GM12878 (cell line): Measurements from ENCODE around the gene OR1I1. TPM values are rescaled to one million over a fixed set of nuclear protein-coding genes. Genes with fewer than 3 reads are reported as not detected.

Experiments
- ATAC-seq: fragments of 200-7000 bp; cut with Tn5 transposase; 3 replicates; pipeline ENCODE4 v1.9.1; 2020; ENCODE audit warnings: mild to moderate bottlenecking, moderate library complexity
- BruUV-seq: library from RNA; stranded (reverse); fragments of 400-500 nt; replicated peaks from 2 replicates; lab custom pipeline; 2021; lab: Mats Ljungman, UMichigan
- CTCF ChIA-PET: fragments of 300-600 bp; sonication (Branson Sonifier 250); formaldehyde crosslinking; extraction: SDS; loops from one replicate; lab custom pipeline; 2021; ENCODE audit warnings: inconsistent platforms; lab: Yijun Ruan, JAX
- POLR2A ChIA-PET: fragments of 350-600 bp; formaldehyde crosslinking; extraction: SDS; loops from one replicate; lab custom pipeline; 2021; ENCODE audit warnings: inconsistent platforms; lab: Charles Lee
- RAD21 ChIA-PET: fragments of 300-600 bp; sonication (Branson Sonifier 250); formaldehyde crosslinking; loops from one replicate; lab custom pipeline; 2023; ENCODE audit warnings: antibody characterized with exemption; ENCODE audit not compliant: unreplicated experiment; lab: Charles Lee
- SMC1A ChIA-PET: fragments of 300-600 bp; sonication (Branson Sonifier 250); formaldehyde crosslinking; loops from one replicate; lab custom pipeline; 2023; ENCODE audit not compliant: unreplicated experiment, uncharacterized antibody; lab: Charles Lee
- DNase-seq: peaks from one replicate; pipeline ENCODE4 v3.0.0-alpha.2; 2011; ENCODE audit warnings: low read depth, low spot score
- FAIRE-seq: peaks from 3 replicates; lab custom pipeline; 2011; peaks lifted over from hg19 to GRCh38; lab: Jason Lieb, UNC
- H2AFZ ChIP-seq: 2 replicates; pipeline ENCODE4 v1.6.0; 2011; ENCODE audit warnings: low read depth, low read length, control low read depth; ENCODE audit not compliant: control insufficient read depth
- H3K27ac ChIP-seq: 2 replicates; pipeline ENCODE4 v1.5.1; 2011; ENCODE audit warnings: control low read depth; ENCODE audit not compliant: control insufficient read depth, insufficient read depth
- H3K27me3 ChIP-seq, 2 experiments: replicated peaks in 1 of 2; 2 replicates each; pipeline versions ENCODE4 v1.6.0 to v1.6.1; 2011; ENCODE audit warnings: low read length in 1 of 2; ENCODE audit not compliant: control insufficient read depth in 2 of 2, insufficient read depth in 2 of 2
- H3K36me3 ChIP-seq, 2 experiments: 2 replicates each; pipeline ENCODE4 v1.5.1; 2011; ENCODE audit warnings: low read length in 1 of 2; ENCODE audit not compliant: control insufficient read depth in 2 of 2, insufficient read depth in 2 of 2
- H3K4me1 ChIP-seq: 2 replicates; pipeline ENCODE4 v1.6.1; 2011; ENCODE audit warnings: mild to moderate bottlenecking, low read length, moderate library complexity, mixed read lengths; ENCODE audit not compliant: control insufficient read depth, insufficient read depth
- H3K4me2 ChIP-seq: 2 replicates; pipeline ENCODE4 v1.6.0; 2011; ENCODE audit warnings: control low read depth; ENCODE audit not compliant: control insufficient read depth, insufficient read depth
- H3K4me3 ChIP-seq: fragments of 200-600 bp; sonication (generic); 2 replicates; pipeline ENCODE4 v1.5.1; 2016
- H3K79me2 ChIP-seq: 2 replicates; pipeline ENCODE4 v1.6.0; 2011; ENCODE audit warnings: low read length; ENCODE audit not compliant: control insufficient read depth, insufficient read depth
- H3K9ac ChIP-seq: 2 replicates; pipeline ENCODE4 v1.8.0; 2011; ENCODE audit warnings: low read length, control low read depth, mixed read lengths; ENCODE audit not compliant: control insufficient read depth, insufficient read depth
- H3K9me3 ChIP-seq: replicated peaks from 3 replicates; pipeline ENCODE4 v1.5.1; 2011; ENCODE audit warnings: mild to moderate bottlenecking, low read length; ENCODE audit not compliant: control insufficient read depth, insufficient read depth
- H4K20me1 ChIP-seq: 2 replicates; pipeline ENCODE4 v1.6.0; 2011; ENCODE audit not compliant: control insufficient read depth, insufficient read depth
- MEF2B ChIP-seq: fragments of 450-650 bp; IDR thresholded peaks from 2 replicates; pipeline ENCODE4 v1.6.1; 2018; ENCODE audit warnings: mild to moderate bottlenecking, moderate library complexity; ENCODE audit not compliant: partially characterized antibody, poor library complexity, severe bottlenecking
- RFX5 ChIP-seq: IDR thresholded peaks from 2 replicates; pipeline ENCODE4 v1.6.1; 2011; ENCODE audit warnings: low read depth, low read length, improper control_type of control experiment
- SIX5 ChIP-seq: IDR thresholded peaks from 2 replicates; pipeline ENCODE4 v1.6.1; 2011; ENCODE audit warnings: mild to moderate bottlenecking, low read depth, low read length, moderate library complexity; ENCODE audit not compliant: severe bottlenecking
- WGBS: methylation state at CpG from one replicate; pipeline ENCODE4 v1.1.6; 2016; ENCODE audit warnings: low lambda C conversion rate; ENCODE audit not compliant: insufficient replicate concordance, insufficient coverage; ENCODE audit errors: missing lambda C conversion rate; 5-methylcytosine and 5-hydroxymethylcytosine counted together
- in situ Hi-C: fragments of 300-500 bp; cut with MboI; formaldehyde crosslinking; loops from 9 replicates; pipeline ENCODE4 v1.14.3; 2018; ENCODE audit warnings: mixed read lengths
- intact Hi-C: fragments of 100-400 bp; cut with micrococcal nuclease; formaldehyde crosslinking; loops from one replicate; pipeline ENCODE4 v1.14.2; 2022; ENCODE audit not compliant: unreplicated experiment
- polyA plus RNA-seq, 11 experiments: library from polyadenylated mRNA; depleted of rRNA in 4 of 11; unstranded in 6 of 11; stranded (reverse) in 5 of 11; fragments of >200 nt; fragmentation: Nextera tagmentation in 4 of 11; fragmentation: Illumina TruSeq in 1 of 11; extraction: Ambion mirVana in 4 of 11; extraction: Trizol in 1 of 11; gene quantifications; 1 replicate in 1 of 11; 2 replicates in 10 of 11; pipeline versions ENCODE4 v1.2.1 to v1.2.3, GENCODE V29; 2011 to 2016; ENCODE audit warnings: inconsistent platforms in 2 of 11, missing spikeins in 2 of 11, low read depth in 1 of 11
- total RNA-seq, 4 experiments: library from RNA; depleted of rRNA in 3 of 4; stranded (reverse); fragments of >200 nt in 3 of 4; fragmentation: Illumina TruSeq in 1 of 4; extraction: Trizol in 1 of 4; gene quantifications; 2 replicates each; pipeline versions ENCODE4 v1.2.1 to v1.2.3, GENCODE V29; 2013 to 2021
- TF ChIP-seq, protein P1 (sequence below): fragments of 450-650 bp; formaldehyde crosslinking; IDR thresholded peaks from 2 replicates; pipeline ENCODE4 v1.5.0; 2022; ENCODE audit warnings: mild to moderate bottlenecking, missing genetic modification characterization
- TF ChIP-seq, protein P2 (sequence below): IDR thresholded peaks from 2 replicates; pipeline ENCODE4 v1.6.1; 2011; ENCODE audit warnings: mild to moderate bottlenecking, low read depth, low read length, moderate library complexity; ENCODE audit not compliant: insufficient replicate concordance
- TF ChIP-seq, protein P3 (sequence below): fragments of 450-650 bp; IDR thresholded peaks from 2 replicates; pipeline ENCODE4 v1.6.1; 2016; ENCODE audit warnings: mild to moderate bottlenecking

OR1I1 gene
- total and polyA plus RNA-seq, 10 of the 15 experiments (the other 5 are each of a cell fraction or from before 2014, with no cell fraction given), result not detected

DNA sequence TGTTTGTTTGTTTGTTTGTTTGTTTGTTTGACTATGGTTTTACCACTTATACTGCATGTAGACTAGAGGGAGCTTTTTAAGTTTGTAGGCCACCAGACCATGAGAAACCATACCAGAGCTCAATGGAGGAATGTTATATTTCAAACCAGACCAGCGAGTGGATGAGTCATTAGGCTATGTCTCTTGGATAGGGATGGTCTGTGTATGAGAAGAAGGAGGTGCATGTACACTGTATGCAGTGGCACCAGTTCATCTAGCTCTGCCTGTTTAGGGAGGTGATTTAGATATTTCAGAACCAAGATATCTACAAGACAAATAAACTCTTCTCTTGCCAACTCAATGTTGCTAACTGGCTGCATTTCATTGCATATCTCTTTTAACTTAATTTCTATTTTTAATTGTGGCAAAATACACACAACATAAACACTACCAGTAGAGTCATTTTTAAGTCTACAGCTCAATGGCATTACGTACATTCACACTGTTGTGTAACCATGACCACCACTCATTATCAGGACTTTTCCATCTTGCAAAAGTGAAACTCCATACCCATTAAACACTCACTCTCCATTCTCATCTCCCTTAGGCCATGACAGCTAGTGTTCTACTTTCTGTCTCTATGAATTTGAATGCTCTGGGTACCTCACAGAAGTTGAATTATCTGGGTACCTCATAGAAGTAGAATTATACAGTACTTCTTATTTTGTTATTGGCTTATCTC, 54.4 kb downstream of the OR1I1 start:
- no peak overlapping the region for H2AFZ ChIP-seq
- 15% methylated on average over 2 of the region's 2 CpGs for WGBS
- H3K27me3 ChIP-seq, result no peaks in the 10 kb centered on the region
- ChIA-PET SMC1A (interaction anchor here (1.2 kb wide), 1 partner anchor 10 kb away, joined by 4 read pairs; no protein-coding TSS in a partner anchor), CTCF (interaction anchor here (0.8 to 1.5 kb wide), 4 partner anchors 10 to 35 kb away, joined by 3 read pairs; no protein-coding TSS in a partner anchor)
- peaks cover 2% of the 10 kb centered on the region; the same call in 2 of the 3 replicates for H3K9me3 ChIP-seq
- H3K27ac ChIP-seq, result no peak overlapping the region
- FAIRE-seq (no peak), ATAC-seq (no peak)
- H3K4me1 ChIP-seq, result no peaks in the 10 kb centered on the region
- no peaks in the 10 kb centered on the region for H3K79me2 ChIP-seq
- H3K36me3 ChIP-seq, result no peaks in the 10 kb centered on the region
- no peaks in the 10 kb centered on the region for H4K20me1 ChIP-seq
- TF ChIP-seq MEF2B (no peak), SIX5 (no peak), RFX5 (no peak)
- TF ChIP-seq, protein P1, sequence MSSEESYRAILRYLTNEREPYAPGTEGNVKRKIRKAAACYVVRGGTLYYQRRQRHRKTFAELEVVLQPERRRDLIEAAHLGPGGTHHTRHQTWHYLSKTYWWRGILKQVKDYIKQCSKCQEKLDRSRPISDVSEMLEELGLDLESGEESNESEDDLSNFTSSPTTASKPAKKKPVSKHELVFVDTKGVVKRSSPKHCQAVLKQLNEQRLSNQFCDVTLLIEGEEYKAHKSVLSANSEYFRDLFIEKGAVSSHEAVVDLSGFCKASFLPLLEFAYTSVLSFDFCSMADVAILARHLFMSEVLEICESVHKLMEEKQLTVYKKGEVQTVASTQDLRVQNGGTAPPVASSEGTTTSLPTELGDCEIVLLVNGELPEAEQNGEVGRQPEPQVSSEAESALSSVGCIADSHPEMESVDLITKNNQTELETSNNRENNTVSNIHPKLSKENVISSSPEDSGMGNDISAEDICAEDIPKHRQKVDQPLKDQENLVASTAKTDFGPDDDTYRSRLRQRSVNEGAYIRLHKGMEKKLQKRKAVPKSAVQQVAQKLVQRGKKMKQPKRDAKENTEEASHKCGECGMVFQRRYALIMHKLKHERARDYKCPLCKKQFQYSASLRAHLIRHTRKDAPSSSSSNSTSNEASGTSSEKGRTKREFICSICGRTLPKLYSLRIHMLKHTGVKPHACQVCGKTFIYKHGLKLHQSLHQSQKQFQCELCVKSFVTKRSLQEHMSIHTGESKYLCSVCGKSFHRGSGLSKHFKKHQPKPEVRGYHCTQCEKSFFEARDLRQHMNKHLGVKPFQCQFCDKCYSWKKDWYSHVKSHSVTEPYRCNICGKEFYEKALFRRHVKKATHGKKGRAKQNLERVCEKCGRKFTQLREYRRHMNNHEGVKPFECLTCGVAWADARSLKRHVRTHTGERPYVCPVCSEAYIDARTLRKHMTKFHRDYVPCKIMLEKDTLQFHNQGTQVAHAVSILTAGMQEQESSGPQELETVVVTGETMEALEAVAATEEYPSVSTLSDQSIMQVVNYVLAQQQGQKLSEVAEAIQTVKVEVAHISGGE (CRISPR knock-in tag), result no peak
- TF ChIP-seq, protein P2, sequence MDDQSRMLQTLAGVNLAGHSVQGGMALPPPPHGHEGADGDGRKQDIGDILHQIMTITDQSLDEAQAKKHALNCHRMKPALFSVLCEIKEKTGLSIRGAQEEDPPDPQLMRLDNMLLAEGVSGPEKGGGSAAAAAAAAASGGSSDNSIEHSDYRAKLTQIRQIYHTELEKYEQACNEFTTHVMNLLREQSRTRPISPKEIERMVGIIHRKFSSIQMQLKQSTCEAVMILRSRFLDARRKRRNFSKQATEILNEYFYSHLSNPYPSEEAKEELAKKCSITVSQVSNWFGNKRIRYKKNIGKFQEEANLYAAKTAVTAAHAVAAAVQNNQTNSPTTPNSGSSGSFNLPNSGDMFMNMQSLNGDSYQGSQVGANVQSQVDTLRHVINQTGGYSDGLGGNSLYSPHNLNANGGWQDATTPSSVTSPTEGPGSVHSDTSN, result no peak
- TF ChIP-seq, protein P3, sequence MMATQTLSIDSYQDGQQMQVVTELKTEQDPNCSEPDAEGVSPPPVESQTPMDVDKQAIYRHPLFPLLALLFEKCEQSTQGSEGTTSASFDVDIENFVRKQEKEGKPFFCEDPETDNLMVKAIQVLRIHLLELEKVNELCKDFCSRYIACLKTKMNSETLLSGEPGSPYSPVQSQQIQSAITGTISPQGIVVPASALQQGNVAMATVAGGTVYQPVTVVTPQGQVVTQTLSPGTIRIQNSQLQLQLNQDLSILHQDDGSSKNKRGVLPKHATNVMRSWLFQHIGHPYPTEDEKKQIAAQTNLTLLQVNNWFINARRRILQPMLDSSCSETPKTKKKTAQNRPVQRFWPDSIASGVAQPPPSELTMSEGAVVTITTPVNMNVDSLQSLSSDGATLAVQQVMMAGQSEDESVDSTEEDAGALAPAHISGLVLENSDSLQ, result no peak
- TF ChIP-seq, all 136 proteins: peak for 0
- Histone ChIP-seq H3K4me3 (no peak overlapping the region), H3K9ac (no peak overlapping the region), H3K4me2 (no peak overlapping the region)
- in situ Hi-C loops, result no loop called here
- ChIA-PET POLR2A (no interaction called here), RAD21 (no interaction called here)
- no peak for DNase-seq
- no TSS peak for BruUV-seq
- intact Hi-C loops, result no loop called here
